Right atrium auricular region (tissue), 2 donors: ENCODE measurements around the gene HORMAD2. TPM values are rescaled to one million over a fixed set of nuclear protein-coding genes. Genes with fewer than 3 reads are reported as not detected.

ENCODE experiments used
- DNase-seq: peaks from one replicate; pipeline ENCODE4 v3.0.0-alpha.2; 2019; ENCODE audit warnings: low spot score
- H3K27ac ChIP-seq, 2 donors: fragments of 200-600 bp; sonication (generic); 1 replicate in 1 of 2; 2 replicates in 1 of 2; pipeline ENCODE4 v1.5.1; 2016 to 2019
- H3K27me3 ChIP-seq, 2 donors: fragments of 200-600 bp; sonication (generic); one replicate each; pipeline versions ENCODE4 v1.5.1 to v1.6.0; 2017 to 2019
- H3K36me3 ChIP-seq: fragments of 200-600 bp; sonication (generic); one replicate; pipeline ENCODE4 v1.5.1; 2016
- H3K4me1 ChIP-seq, 2 donors: fragments of 200-600 bp; sonication (generic); one replicate each; pipeline versions ENCODE4 v1.5.1 to v1.6.0; 2017 to 2019
- H3K4me3 ChIP-seq, 2 donors: fragments of 200-600 bp; sonication (generic); 1 replicate in 1 of 2; 2 replicates in 1 of 2; pipeline ENCODE4 v1.5.1; 2017 to 2019; ENCODE audit warnings: mild to moderate bottlenecking in 1 of 2, moderate library complexity in 1 of 2
- H3K9me3 ChIP-seq, 2 donors: fragments of 200-600 bp; sonication (generic); one replicate each; pipeline ENCODE4 v1.5.1; 2019
- total RNA-seq, 2 donors: library from RNA; depleted of rRNA; stranded (reverse); fragments of >200 nt; gene quantifications; one replicate each; pipeline ENCODE4 v1.1.0, GENCODE V29; 2016
- TF ChIP-seq, protein P1 (sequence below), 2 donors: fragments of 200-600 bp; sonication (generic); IDR thresholded peaks; one replicate each; pipeline ENCODE4 v1.5.1; 2019; ENCODE audit warnings: antibody characterized with exemption in 2 of 2

The HORMAD2 gene
- total RNA-seq, 2 donors from 2014 or later: not detected

DNA sequence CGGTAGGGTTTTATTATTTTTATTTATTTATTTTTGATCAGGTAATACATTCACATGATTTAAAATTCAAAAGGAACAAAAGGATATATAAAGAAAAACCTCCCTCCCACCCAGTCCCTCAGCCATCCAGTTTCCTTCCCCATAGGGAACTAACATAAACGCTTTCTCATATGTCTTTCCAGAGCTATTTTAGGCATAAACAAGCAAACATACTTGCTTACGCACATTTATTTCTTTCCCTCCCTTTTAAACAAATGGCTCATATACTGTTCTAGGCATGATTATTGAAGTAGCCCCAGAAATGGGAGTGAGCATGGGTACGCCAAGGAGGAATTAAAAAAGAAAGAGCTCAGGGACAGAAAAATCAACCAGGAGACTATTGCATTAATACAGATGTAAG lies 102.6 kb downstream of the HORMAD2 start:
- Histone ChIP-seq H3K27ac (no peak overlapping the region), H3K36me3 (no peaks in the 10 kb centered on the region), H3K4me1 (no peaks in the 10 kb centered on the region), H3K9me3 (no peaks in the 10 kb centered on the region), H3K4me3 (no peak overlapping the region), H3K27me3 (no peaks in the 10 kb centered on the region)
- TF ChIP-seq, protein P1, sequence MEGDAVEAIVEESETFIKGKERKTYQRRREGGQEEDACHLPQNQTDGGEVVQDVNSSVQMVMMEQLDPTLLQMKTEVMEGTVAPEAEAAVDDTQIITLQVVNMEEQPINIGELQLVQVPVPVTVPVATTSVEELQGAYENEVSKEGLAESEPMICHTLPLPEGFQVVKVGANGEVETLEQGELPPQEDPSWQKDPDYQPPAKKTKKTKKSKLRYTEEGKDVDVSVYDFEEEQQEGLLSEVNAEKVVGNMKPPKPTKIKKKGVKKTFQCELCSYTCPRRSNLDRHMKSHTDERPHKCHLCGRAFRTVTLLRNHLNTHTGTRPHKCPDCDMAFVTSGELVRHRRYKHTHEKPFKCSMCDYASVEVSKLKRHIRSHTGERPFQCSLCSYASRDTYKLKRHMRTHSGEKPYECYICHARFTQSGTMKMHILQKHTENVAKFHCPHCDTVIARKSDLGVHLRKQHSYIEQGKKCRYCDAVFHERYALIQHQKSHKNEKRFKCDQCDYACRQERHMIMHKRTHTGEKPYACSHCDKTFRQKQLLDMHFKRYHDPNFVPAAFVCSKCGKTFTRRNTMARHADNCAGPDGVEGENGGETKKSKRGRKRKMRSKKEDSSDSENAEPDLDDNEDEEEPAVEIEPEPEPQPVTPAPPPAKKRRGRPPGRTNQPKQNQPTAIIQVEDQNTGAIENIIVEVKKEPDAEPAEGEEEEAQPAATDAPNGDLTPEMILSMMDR (IDR thresholded peaks at IDR 0.05): no peak
- no peak for DNase-seq

DNA sequence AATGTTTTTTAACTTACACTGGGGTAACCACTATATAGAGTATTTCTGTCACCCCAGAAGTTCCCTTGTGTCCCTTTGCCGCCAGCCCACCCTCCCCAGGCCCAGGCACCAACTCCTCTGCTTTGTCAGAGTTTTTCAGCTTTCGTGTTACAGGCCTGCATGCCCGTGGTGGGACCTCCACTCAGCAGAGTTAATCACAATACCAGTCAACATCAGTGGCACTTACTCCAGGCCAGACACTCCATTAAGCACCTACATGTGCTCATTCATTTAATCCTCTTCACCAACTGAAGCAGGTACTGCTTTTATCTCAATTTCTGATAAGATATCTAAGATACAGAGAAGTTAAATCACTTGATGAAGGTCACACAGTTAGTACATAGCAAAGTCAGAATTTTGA lies 103.0 kb downstream of the HORMAD2 start:
- no peak overlapping the region for H3K27ac ChIP-seq
- TF ChIP-seq, protein P1 (IDR thresholded peaks at IDR 0.05): no peak
- H3K9me3 ChIP-seq: no peaks in the 10 kb centered on the region
- H3K27me3 ChIP-seq: no peaks in the 10 kb centered on the region
- DNase-seq: no peak
- no peak overlapping the region for H3K4me3 ChIP-seq
- no peaks in the 10 kb centered on the region for H3K36me3 ChIP-seq
- H3K4me1 ChIP-seq: no peaks in the 10 kb centered on the region

DNA sequence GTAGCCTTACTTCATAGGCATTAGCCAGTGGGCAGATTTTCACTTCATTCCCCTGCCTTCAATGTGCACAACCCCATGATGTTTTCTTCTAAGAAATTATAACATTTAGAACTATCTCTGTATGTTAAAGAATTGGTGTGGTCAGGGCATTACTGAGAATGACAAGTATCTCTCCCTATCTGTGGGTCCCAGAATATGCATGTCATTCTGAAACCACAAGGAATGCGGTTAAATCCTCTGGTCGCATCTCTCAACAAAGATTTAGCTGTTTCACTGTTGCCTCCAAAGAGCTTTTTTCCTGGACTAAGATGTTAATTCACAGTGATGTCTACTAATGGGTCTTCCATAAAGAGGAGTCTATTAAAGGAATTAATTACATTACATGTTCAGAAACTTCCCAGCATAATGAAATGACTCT lies 103.6 kb downstream of the HORMAD2 start:
- H3K27me3 ChIP-seq: no peaks in the 10 kb centered on the region
- H3K9me3 ChIP-seq: no peaks in the 10 kb centered on the region
- no peak overlapping the region for H3K27ac ChIP-seq
- H3K4me1 ChIP-seq: no peaks in the 10 kb centered on the region
- TF ChIP-seq, protein P1 (IDR thresholded peaks at IDR 0.05): no peak
- no peak for DNase-seq
- H3K36me3 ChIP-seq: no peaks in the 10 kb centered on the region
- H3K4me3 ChIP-seq: no peak overlapping the region

DNA sequence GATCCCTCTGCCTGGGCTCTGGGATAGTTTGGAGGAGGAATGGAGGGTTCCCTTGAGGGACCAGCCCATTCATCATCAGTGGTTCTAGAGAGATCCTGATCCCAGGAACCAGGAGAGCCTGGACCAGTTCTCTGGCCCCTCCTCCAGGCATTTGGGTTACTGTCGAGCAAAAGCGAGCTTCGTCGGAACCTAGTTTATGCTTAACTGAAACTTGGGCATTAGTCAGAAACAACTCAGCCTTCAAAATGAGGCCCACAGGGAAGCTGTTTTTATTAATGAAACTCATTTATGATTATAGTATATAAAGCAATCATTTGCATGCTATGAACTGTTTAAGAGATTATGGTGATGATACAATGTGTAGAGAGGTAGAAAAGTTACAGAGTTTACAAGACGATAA lies 104.9 kb downstream of the HORMAD2 start:
- TF ChIP-seq, protein P1 (IDR thresholded peaks at IDR 0.05): no peak
- Histone ChIP-seq H3K9me3 (no peaks in the 10 kb centered on the region), H3K27ac (no peak overlapping the region), H3K4me3 (no peak overlapping the region), H3K36me3 (no peaks in the 10 kb centered on the region), H3K27me3 (no peaks in the 10 kb centered on the region), H3K4me1 (no peaks in the 10 kb centered on the region)
- DNase-seq: no peak

DNA sequence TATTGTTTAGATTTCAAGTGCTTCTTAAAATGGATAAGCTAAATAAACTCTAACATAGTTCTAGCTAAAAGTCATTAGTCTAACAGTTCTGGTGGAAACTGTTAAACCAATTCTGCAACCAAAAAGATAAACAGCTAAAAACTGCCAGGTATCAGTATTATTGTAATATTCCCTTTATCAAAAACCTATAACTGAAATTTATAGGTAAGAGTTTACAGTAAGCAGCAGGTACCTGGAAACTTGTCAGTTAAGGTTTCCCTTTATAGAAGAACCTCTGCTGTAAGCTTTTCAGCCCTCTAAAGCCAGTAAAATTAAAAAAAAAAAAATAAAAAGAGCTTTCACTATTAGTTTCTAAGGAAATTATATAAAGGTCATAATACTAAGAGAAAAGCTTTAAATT lies 105.3 kb downstream of the HORMAD2 start:
- Histone ChIP-seq H3K4me1 (no peaks in the 10 kb centered on the region), H3K27me3 (no peaks in the 10 kb centered on the region), H3K4me3 (no peak overlapping the region), H3K36me3 (no peaks in the 10 kb centered on the region), H3K9me3 (no peaks in the 10 kb centered on the region), H3K27ac (no peak overlapping the region)
- DNase-seq: no peak
- TF ChIP-seq, protein P1 (IDR thresholded peaks at IDR 0.05): no peak

DNA sequence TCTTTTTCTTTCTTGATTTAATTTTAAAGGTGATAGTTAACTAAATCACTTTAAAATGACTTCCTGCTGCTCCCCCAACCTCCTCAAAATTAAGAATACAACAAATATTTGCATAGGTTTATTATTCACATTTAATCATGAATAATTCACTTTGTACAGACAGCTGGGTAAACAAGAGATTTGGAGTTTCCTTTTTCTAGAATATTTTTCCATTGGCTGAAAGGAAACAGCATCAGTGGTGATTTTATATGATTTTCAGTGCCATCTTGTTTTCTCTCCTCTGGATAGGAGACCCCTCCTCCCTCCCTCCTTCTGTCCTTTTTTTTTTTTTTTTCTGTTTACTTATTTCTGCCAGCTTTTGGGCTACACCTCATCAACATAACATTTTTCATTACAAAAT lies 105.8 kb downstream of the HORMAD2 start:
- no peak for DNase-seq
- H3K27ac ChIP-seq: no peak overlapping the region
- no peaks in the 10 kb centered on the region for H3K27me3 ChIP-seq
- TF ChIP-seq, protein P1 (IDR thresholded peaks at IDR 0.05): no peak
- H3K4me3 ChIP-seq: no peak overlapping the region
- H3K4me1 ChIP-seq: no peaks in the 10 kb centered on the region
- no peaks in the 10 kb centered on the region for H3K36me3 ChIP-seq
- H3K9me3 ChIP-seq: no peaks in the 10 kb centered on the region
